HEK293 (cell line): ENCODE data around the gene KIF20B.

Source experiments
- CTCF ChIA-PET: fragments of 350-600 bp; formaldehyde crosslinking; extraction: SDS; loops from one replicate; lab custom pipeline; 2021; ENCODE audit warnings: antibody characterized with exemption; lab: Yijun Ruan, JAX
- POLR2A ChIA-PET: fragments of 300-600 bp; formaldehyde crosslinking; extraction: SDS; loops from one replicate; lab custom pipeline; 2020; ENCODE audit warnings: antibody characterized with exemption, inconsistent platforms; lab: Yijun Ruan, JAX
- H3K27ac ChIP-seq: fragments of 200-500 bp; sonication (Bioruptor generic); 2 replicates; pipeline ENCODE4 v1.5.1; 2014; ENCODE audit warnings: low read depth, low read length, control low read depth, inconsistent platforms; ENCODE audit errors: extremely low read depth
- H3K36me3 ChIP-seq, 2 experiments: fragments of 200-500 bp in 1 of 2; sonication (Bioruptor generic) in 1 of 2; 1 replicate in 1 of 2; 2 replicates in 1 of 2; pipeline ENCODE4 v1.5.1; 2014 to 2017; ENCODE audit warnings: inconsistent platforms in 2 of 2, low read length in 2 of 2; ENCODE audit not compliant: control insufficient read depth in 2 of 2, insufficient read depth in 1 of 2
- H3K4me1 ChIP-seq: fragments of 200-500 bp; sonication (Bioruptor generic); 2 replicates; pipeline ENCODE4 v1.5.1; 2014; ENCODE audit warnings: mild to moderate bottlenecking, low read length, inconsistent platforms; ENCODE audit not compliant: control insufficient read depth, insufficient read depth
- H3K4me3 ChIP-seq: 2 replicates; pipeline ENCODE4 v1.5.1; 2011; ENCODE audit warnings: low read depth, mild to moderate bottlenecking, control low read depth, low read length, moderate library complexity
- H3K9me3 ChIP-seq: fragments of 200-500 bp; sonication (Bioruptor generic); 2 replicates; pipeline ENCODE4 v1.5.1; 2014; ENCODE audit warnings: low read depth, low read length, inconsistent platforms; ENCODE audit not compliant: control insufficient read depth, insufficient read depth
- HOXC10 ChIP-seq: sonication (generic); formaldehyde crosslinking; IDR thresholded peaks from 2 replicates; pipeline ENCODE4 v1.8.1; 2023; ENCODE audit warnings: mild to moderate bottlenecking, missing genetic modification reagents
- HOXD13 ChIP-seq: sonication (generic); formaldehyde crosslinking; IDR thresholded peaks from 2 replicates; pipeline ENCODE4 v1.8.0; 2022; ENCODE audit warnings: missing genetic modification reagents, borderline replicate concordance
- KLF17 ChIP-seq: fragments of 450-650 bp; formaldehyde crosslinking; IDR thresholded peaks from 2 replicates; pipeline ENCODE4 v1.5.1; 2016; ENCODE audit warnings: missing biosample characterization, missing genetic modification characterization
- KLF7 ChIP-seq: fragments of 450-650 bp; formaldehyde crosslinking; IDR thresholded peaks from 2 replicates; pipeline ENCODE4 v1.5.1; 2016; ENCODE audit warnings: missing biosample characterization, missing genetic modification characterization, borderline replicate concordance
- MYNN ChIP-seq: fragments of 450-650 bp; formaldehyde crosslinking; IDR thresholded peaks from 2 replicates; pipeline ENCODE4 v1.5.1; 2016; ENCODE audit warnings: missing biosample characterization, missing genetic modification characterization, borderline replicate concordance
- SCRT1 ChIP-seq: fragments of 450-650 bp; formaldehyde crosslinking; IDR thresholded peaks from 2 replicates; pipeline ENCODE4 v1.5.1; 2016; ENCODE audit warnings: missing biosample characterization, missing genetic modification characterization, borderline replicate concordance
- TCF7L2 ChIP-seq: IDR thresholded peaks from 2 replicates; pipeline ENCODE4 v1.6.1; 2011; ENCODE audit warnings: low read depth, mild to moderate bottlenecking, inconsistent platforms, low read length, moderate library complexity, borderline replicate concordance
- ZBTB1 ChIP-seq: fragments of 450-650 bp; formaldehyde crosslinking; IDR thresholded peaks from 2 replicates; pipeline ENCODE4 v1.5.1; 2016; ENCODE audit warnings: missing biosample characterization, missing genetic modification characterization
- ZBTB49 ChIP-seq: fragments of 450-650 bp; formaldehyde crosslinking; IDR thresholded peaks from 2 replicates; pipeline ENCODE4 v1.5.1; 2016; ENCODE audit warnings: missing biosample characterization, missing genetic modification characterization, low read depth
- ZNF133 ChIP-seq: fragments of 450-650 bp; formaldehyde crosslinking; IDR thresholded peaks from 2 replicates; pipeline ENCODE4 v1.5.1; 2016; ENCODE audit warnings: missing biosample characterization, missing genetic modification characterization
- ZNF266 ChIP-seq: fragments of 450-650 bp; formaldehyde crosslinking; IDR thresholded peaks from 2 replicates; pipeline ENCODE4 v1.5.1; 2016; ENCODE audit warnings: missing biosample characterization, missing genetic modification characterization, low read depth
- ZNF280D ChIP-seq: fragments of 450-650 bp; formaldehyde crosslinking; IDR thresholded peaks from 2 replicates; pipeline ENCODE4 v1.5.1; 2016; ENCODE audit warnings: missing biosample characterization, missing genetic modification characterization
- ZNF335 ChIP-seq: fragments of 450-650 bp; formaldehyde crosslinking; conservative IDR thresholded peaks from 2 replicates; pipeline ENCODE4 v1.5.1; 2016; ENCODE audit warnings: missing biosample characterization, missing genetic modification characterization
- ZNF394 ChIP-seq: fragments of 450-650 bp; formaldehyde crosslinking; IDR thresholded peaks from 2 replicates; pipeline ENCODE4 v1.5.1; 2016; ENCODE audit warnings: missing biosample characterization, missing genetic modification characterization, mild to moderate bottlenecking, moderate library complexity, borderline replicate concordance
- ZNF416 ChIP-seq: fragments of 450-650 bp; formaldehyde crosslinking; IDR thresholded peaks from 2 replicates; pipeline ENCODE4 v1.5.1; 2016; ENCODE audit warnings: missing biosample characterization, missing genetic modification characterization
- ZNF580 ChIP-seq: fragments of 450-650 bp; formaldehyde crosslinking; IDR thresholded peaks from 2 replicates; pipeline ENCODE4 v1.5.1; 2016; ENCODE audit warnings: missing biosample characterization, missing genetic modification characterization
- ZNF670 ChIP-seq: fragments of 450-650 bp; formaldehyde crosslinking; IDR thresholded peaks from 2 replicates; pipeline ENCODE4 v1.5.1; 2016; ENCODE audit warnings: missing biosample characterization, missing genetic modification characterization, low read depth
- ZNF677 ChIP-seq: fragments of 450-650 bp; IDR thresholded peaks from 2 replicates; pipeline ENCODE4 v1.5.0; 2018; ENCODE audit warnings: missing biosample characterization, mild to moderate bottlenecking, missing genetic modification characterization, moderate library complexity
- ZNF701 ChIP-seq: fragments of 450-650 bp; formaldehyde crosslinking; IDR thresholded peaks from 2 replicates; pipeline ENCODE4 v1.5.1; 2016; ENCODE audit warnings: missing biosample characterization, missing genetic modification characterization
- ZSCAN4 ChIP-seq: fragments of 450-650 bp; formaldehyde crosslinking; IDR thresholded peaks from 2 replicates; pipeline ENCODE4 v1.5.1; 2017; ENCODE audit warnings: missing biosample characterization, missing genetic modification characterization

KIF20B gene

GRCh38 chr10:89773081-89773480, 71.7 kb downstream of the KIF20B start (continued):
- no peak for TF ChIP-seq ZNF416 (tag by site-specific recombination)
- TF ChIP-seq ZNF580, result no peak

GRCh38 chr10:89776665-89777064, 75.3 kb downstream of the KIF20B start:
- no peak overlapping the region for H3K27ac ChIP-seq
- no peaks in the 10 kb centered on the region for H3K4me1 ChIP-seq
- ChIA-PET POLR2A (no interaction called here), CTCF (no interaction called here)
- no peaks in the 10 kb centered on the region for H3K9me3 ChIP-seq
- no peak overlapping the region for H3K4me3 ChIP-seq
- TF ChIP-seq ZSCAN4, result no peak
- no peak for TF ChIP-seq ZNF394
- TF ChIP-seq ZNF280D (tag by site-specific recombination), result no peak
- TF ChIP-seq MYNN (tag by site-specific recombination), result 0 out of 2 replicates have a peak, but pooled peaks have one; percentile 24
- peaks cover 31 to 53% of the 10 kb centered on the region in 2 experiments; a peak in 2 of 3 replicates for H3K36me3 ChIP-seq

- no peak overlapping the region for H3K4me3 ChIP-seq
- H3K9me3 ChIP-seq, result no peaks in the 10 kb centered on the region
- H3K27ac ChIP-seq, result no peak overlapping the region
- CTCF ChIA-PET, result interaction anchor here (0.7 kb wide), 1 partner anchor 711 kb away, joined by 5 read pairs; no protein-coding TSS in a partner anchor
- no peaks in the 10 kb centered on the region for H3K4me1 ChIP-seq
- H3K36me3 ChIP-seq, result peaks cover 0 to 19% of the 10 kb centered on the region in 2 experiments; a peak in 2 of 3 replicates
- POLR2A ChIA-PET, result no interaction called here
- no peak for TF ChIP-seq ZBTB49
- TF ChIP-seq ZNF580, result no peak
- TF ChIP-seq TCF7L2, result no peak
- TF ChIP-seq ZNF133 (tag by site-specific recombination), result no peak
- TF ChIP-seq KLF7 (tag by site-specific recombination), result no peak
- no peak for TF ChIP-seq KLF17 (tag by site-specific recombination)
- TF ChIP-seq ZNF670, result no peak
- no peak for TF ChIP-seq ZNF701
- no peak for TF ChIP-seq SCRT1 (tag by site-specific recombination)
- no peak for TF ChIP-seq ZNF266 (tag by site-specific recombination)
- no peak for TF ChIP-seq HOXC10
- TF ChIP-seq HOXD13 (CRISPR knock-in tag), result no peak
- no peak for TF ChIP-seq ZNF335
- no peak for TF ChIP-seq ZBTB1
- no peak for TF ChIP-seq ZNF677 (tag by site-specific recombination)
- TF ChIP-seq, all 188 proteins: peak for 0
Observed at GRCh38 chr10:89782470-89782869, 81.1 kb downstream of the KIF20B start.
